Left lung (tissue), 10 donors: ENCODE measurements around the gene PIGX. TPM values are rescaled to one million over a fixed set of nuclear protein-coding genes. Genes with fewer than 3 reads are reported as not detected.

Source experiments
- ATAC-seq: fragments of 200-7000 bp; cut with Tn5 transposase; one replicate; pipeline ENCODE4 v1.9.1; 2020; ENCODE audit warnings: moderate library complexity
- DNase-seq, 4 donors: peaks; one replicate each; pipeline ENCODE4 v3.0.0-alpha.2; 2013 to 2020
- H3K27ac ChIP-seq, 2 donors: fragments of 200-600 bp; sonication (generic) in 1 of 2; one replicate each; pipeline versions ENCODE4 v1.5.0 to v1.8.0; 2020 to 2021
- H3K27me3 ChIP-seq, 2 donors: fragments of 200-600 bp; sonication (generic) in 1 of 2; one replicate each; pipeline versions ENCODE4 v1.5.0 to v1.8.0; 2020 to 2021
- H3K36me3 ChIP-seq, 2 donors: fragments of 200-600 bp; sonication (generic) in 1 of 2; one replicate each; pipeline versions ENCODE4 v1.5.0 to v1.8.0; 2020 to 2021
- H3K4me1 ChIP-seq, 2 donors: fragments of 200-600 bp; one replicate each; pipeline ENCODE4 v1.8.0; 2021
- H3K4me3 ChIP-seq, 2 donors: fragments of 200-600 bp; sonication (generic) in 1 of 2; one replicate each; pipeline versions ENCODE4 v1.5.0 to v1.8.0; 2020 to 2021; ENCODE audit warnings: mild to moderate bottlenecking in 1 of 2
- H3K9me3 ChIP-seq, 2 donors: fragments of 200-600 bp; sonication (generic) in 1 of 2; one replicate each; pipeline versions ENCODE4 v1.5.0 to v1.8.0; 2020 to 2021
- intact Hi-C, 2 donors: fragments of 100-400 bp; cut with DNase I; formaldehyde crosslinking; loops; one replicate each; pipeline versions ENCODE4 v1.11.2 to v1.14.2; 2022
- polyA plus RNA-seq, 6 donors: library from polyadenylated mRNA; unstranded; fragments of 120-200 nt; gene quantifications; one replicate each; pipeline ENCODE4 v1.2.1, GENCODE V29; 2013; ENCODE audit not compliant: insufficient read length in 6 of 6
- total RNA-seq, 2 donors: library from RNA; stranded (reverse); fragmentation: NEBNext Ultra II Directional; extraction: Animal tissue kit (Norgen Biotek cat#: 25700); gene quantifications; one replicate each; pipeline ENCODE4 v1.2.1, GENCODE V29; 2021
- TF ChIP-seq, protein P1 (sequence below), 2 donors: fragments of 200-600 bp; sonication (generic) in 1 of 2; IDR thresholded peaks; one replicate each; pipeline versions ENCODE4 v1.5.0 to v1.8.0; 2021; ENCODE audit warnings: antibody characterized with exemption in 2 of 2
- donor health status: DM: no; HTN: yes; CAD: no.
- donor health status: DM: no; HTN: no; CAD: no.

The PIGX gene
- total and polyA plus RNA-seq, 8 donors, result 20.1 to 28.2 (median 22.2) TPM

- DNase-seq (no peak), ATAC-seq (no peak)
- intact Hi-C loops, result no loop called here
- Histone ChIP-seq H3K4me3 (no peak overlapping the region), H3K36me3 (peaks cover 0 to 10% of the 10 kb centered on the region in 2 donors), H3K27me3 (no peaks in the 10 kb centered on the region), H3K4me1 (peaks cover 0 to 37% of the 10 kb centered on the region in 2 donors), H3K27ac (no peak overlapping the region), H3K9me3 (no peaks in the 10 kb centered on the region)
- TF ChIP-seq, protein P1, sequence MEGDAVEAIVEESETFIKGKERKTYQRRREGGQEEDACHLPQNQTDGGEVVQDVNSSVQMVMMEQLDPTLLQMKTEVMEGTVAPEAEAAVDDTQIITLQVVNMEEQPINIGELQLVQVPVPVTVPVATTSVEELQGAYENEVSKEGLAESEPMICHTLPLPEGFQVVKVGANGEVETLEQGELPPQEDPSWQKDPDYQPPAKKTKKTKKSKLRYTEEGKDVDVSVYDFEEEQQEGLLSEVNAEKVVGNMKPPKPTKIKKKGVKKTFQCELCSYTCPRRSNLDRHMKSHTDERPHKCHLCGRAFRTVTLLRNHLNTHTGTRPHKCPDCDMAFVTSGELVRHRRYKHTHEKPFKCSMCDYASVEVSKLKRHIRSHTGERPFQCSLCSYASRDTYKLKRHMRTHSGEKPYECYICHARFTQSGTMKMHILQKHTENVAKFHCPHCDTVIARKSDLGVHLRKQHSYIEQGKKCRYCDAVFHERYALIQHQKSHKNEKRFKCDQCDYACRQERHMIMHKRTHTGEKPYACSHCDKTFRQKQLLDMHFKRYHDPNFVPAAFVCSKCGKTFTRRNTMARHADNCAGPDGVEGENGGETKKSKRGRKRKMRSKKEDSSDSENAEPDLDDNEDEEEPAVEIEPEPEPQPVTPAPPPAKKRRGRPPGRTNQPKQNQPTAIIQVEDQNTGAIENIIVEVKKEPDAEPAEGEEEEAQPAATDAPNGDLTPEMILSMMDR (IDR thresholded peaks at IDR 0.05), result no peak
These were observed 58.9 kb downstream of the PIGX start for GRCh38 chr3:196771067-196771466.

GRCh38 chr3:196772102-196772501 is 59.9 kb downstream of the PIGX start:
- no peaks in the 10 kb centered on the region for H3K9me3 ChIP-seq
- no peak for ATAC-seq
- no peak overlapping the region for H3K4me3 ChIP-seq
- TF ChIP-seq, protein P1 (IDR thresholded peaks at IDR 0.05), result no peak
- no peak overlapping the region for H3K27ac ChIP-seq
- H3K4me1 ChIP-seq, result peaks cover 0 to 37% of the 10 kb centered on the region in 2 donors
- no peak for DNase-seq
- H3K27me3 ChIP-seq, result no peaks in the 10 kb centered on the region
- H3K36me3 ChIP-seq, result peaks cover 0 to 8% of the 10 kb centered on the region in 2 donors
- intact Hi-C loops, result no loop called here

- Histone ChIP-seq H3K4me1 (peaks cover 0 to 37% of the 10 kb centered on the region in 2 donors), H3K36me3 (peaks cover 0 to 12% of the 10 kb centered on the region in 2 donors), H3K27me3 (no peaks in the 10 kb centered on the region), H3K27ac (no peak overlapping the region), H3K4me3 (no peak overlapping the region), H3K9me3 (no peaks in the 10 kb centered on the region)
- DNase-seq (no peak), ATAC-seq (no peak)
- intact Hi-C loops, result no loop called here
- TF ChIP-seq, protein P1 (IDR thresholded peaks at IDR 0.05), result no peak
These were observed 60.7 kb downstream of the PIGX start for GRCh38 chr3:196772897-196773296.

GRCh38 chr3:196774191-196774820 is 62.1 kb downstream of the PIGX start:
- no peaks in the 10 kb centered on the region for H3K9me3 ChIP-seq
- peak overlapping the region in 1 of 2 donors; percentile 31 for H3K27ac ChIP-seq
- ATAC-seq (peak; percentile 25), DNase-seq (no peak)
- H3K27me3 ChIP-seq, result no peaks in the 10 kb centered on the region
- no peak overlapping the region for H3K4me3 ChIP-seq
- H3K36me3 ChIP-seq, result peaks cover 0 to 6% of the 10 kb centered on the region in 2 donors
- peaks cover 0 to 47% of the 10 kb centered on the region in 2 donors for H3K4me1 ChIP-seq
- intact Hi-C loops, result no loop called here
- TF ChIP-seq, protein P1 (IDR thresholded peaks at IDR 0.05), result no peak

DNA sequence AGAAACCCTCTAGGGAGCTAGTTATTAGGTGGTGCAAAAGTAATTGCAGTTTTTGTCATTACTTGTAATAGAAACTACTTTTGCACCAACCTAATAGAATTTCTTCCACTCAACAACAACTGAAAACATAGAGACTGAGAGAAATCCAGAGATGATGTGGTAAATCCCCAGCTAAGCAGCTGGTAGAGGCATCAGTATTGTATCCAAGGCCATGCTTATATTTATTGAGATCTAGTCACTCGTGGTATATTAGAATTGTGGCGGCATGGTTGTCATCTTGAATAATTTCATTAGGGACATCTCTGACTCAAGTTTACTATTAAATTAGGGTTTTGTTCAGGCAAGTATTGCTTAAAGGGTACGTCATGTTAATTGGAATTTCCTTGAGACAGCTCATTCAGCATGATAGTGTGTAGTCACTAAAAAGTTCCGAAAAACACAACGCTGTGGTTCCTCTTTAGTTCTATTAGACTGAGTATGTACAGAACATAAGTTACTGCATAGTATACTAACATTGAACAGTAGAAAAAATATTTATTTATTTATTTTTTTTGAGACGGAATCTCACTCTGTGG is 62.8 kb downstream of the PIGX start:
- DNase-seq, result no peak
- Histone ChIP-seq H3K4me3 (no peak overlapping the region), H3K36me3 (peaks cover 0 to 13% of the 10 kb centered on the region in 2 donors), H3K27me3 (no peaks in the 10 kb centered on the region), H3K9me3 (no peaks in the 10 kb centered on the region), H3K4me1 (peaks cover 0 to 49% of the 10 kb centered on the region in 2 donors), H3K27ac (peak overlapping the region in 1 of 2 donors; percentile 31)
- ATAC-seq, result no peak
- intact Hi-C loops, result no loop called here
- TF ChIP-seq, protein P1 (IDR thresholded peaks at IDR 0.05), result no peak
